Fibroblast of lung (primary cell): Measurements from ENCODE around the gene AK9.

ENCODE experiments used
- EZH2 ChIP-seq: IDR thresholded peaks from 2 replicates; pipeline ENCODE4 v1.5.1; 2012; ENCODE audit warnings: low read length, control low read depth, mild to moderate bottlenecking; ENCODE audit errors: missing control alignments
- TF ChIP-seq, protein P1 (sequence below), 2 donors: IDR thresholded peaks in 1 of 2; conservative IDR thresholded peaks in 1 of 2; 1 replicate in 1 of 2; 2 replicates in 1 of 2; pipeline ENCODE4 v1.5.1; 2011 to 2012; ENCODE audit warnings: low read length in 2 of 2, control low read depth in 1 of 2, inconsistent platforms in 1 of 2, low read depth in 1 of 2, mild to moderate bottlenecking in 1 of 2

DNA sequence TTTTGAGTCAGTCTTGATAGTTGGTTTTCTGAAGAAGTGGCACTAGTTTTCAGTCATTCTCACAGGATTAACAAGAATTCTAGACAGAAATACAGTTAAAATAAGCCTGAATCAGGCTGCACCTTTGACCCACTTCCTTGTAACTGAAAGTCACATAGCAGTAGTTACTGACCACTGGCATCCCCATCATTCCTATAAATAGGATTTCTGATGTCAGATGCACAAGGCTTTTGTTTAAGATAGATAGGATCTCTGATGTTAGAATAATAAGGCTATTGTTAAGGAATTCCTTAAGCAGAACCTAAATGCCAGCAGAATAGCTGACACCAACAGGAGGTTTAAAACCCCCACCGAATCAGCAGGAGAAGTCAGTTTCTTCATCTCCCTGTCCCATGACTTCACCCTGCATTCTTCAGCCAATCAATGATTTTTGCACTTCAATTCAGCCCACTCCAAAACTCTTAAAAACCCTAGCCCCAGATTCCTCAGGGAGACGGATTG is 177.4 kb downstream of the AK9 start:
- TF ChIP-seq, protein P1, sequence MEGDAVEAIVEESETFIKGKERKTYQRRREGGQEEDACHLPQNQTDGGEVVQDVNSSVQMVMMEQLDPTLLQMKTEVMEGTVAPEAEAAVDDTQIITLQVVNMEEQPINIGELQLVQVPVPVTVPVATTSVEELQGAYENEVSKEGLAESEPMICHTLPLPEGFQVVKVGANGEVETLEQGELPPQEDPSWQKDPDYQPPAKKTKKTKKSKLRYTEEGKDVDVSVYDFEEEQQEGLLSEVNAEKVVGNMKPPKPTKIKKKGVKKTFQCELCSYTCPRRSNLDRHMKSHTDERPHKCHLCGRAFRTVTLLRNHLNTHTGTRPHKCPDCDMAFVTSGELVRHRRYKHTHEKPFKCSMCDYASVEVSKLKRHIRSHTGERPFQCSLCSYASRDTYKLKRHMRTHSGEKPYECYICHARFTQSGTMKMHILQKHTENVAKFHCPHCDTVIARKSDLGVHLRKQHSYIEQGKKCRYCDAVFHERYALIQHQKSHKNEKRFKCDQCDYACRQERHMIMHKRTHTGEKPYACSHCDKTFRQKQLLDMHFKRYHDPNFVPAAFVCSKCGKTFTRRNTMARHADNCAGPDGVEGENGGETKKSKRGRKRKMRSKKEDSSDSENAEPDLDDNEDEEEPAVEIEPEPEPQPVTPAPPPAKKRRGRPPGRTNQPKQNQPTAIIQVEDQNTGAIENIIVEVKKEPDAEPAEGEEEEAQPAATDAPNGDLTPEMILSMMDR (conservative IDR thresholded peaks at IDR 0.05 in 1 of 2, IDR thresholded peaks at IDR 0.05 in 1 of 2; ENCODE audit: low read depth in 1 of 2, low read length in 2 of 2), result no peak
- TF ChIP-seq EZH2, result no peak
